GM21737 (cell line): ENCODE measurements around the gene PHF2.

Source experiments
- ATAC-seq: cut with Tn5 transposase; IDR thresholded peaks from one replicate; pipeline ENCODE4 v1.9.1; 2021; ENCODE audit warnings: mild to moderate bottlenecking, moderate library complexity; ENCODE audit not compliant: unreplicated experiment

The PHF2 gene

GRCh38 chr9:93585695-93586094 lies 9.3 kb downstream of the PHF2 start:
- ATAC-seq, result no peak

GRCh38 chr9:93586290-93587057 lies 10.1 kb downstream of the PHF2 start:
- ATAC-seq, result no peak

GRCh38 chr9:93587284-93587650 lies 10.9 kb downstream of the PHF2 start:
- ATAC-seq, result no peak

- ATAC-seq, result no peak
Observed at GRCh38 chr9:93587651-93588347, 11.4 kb downstream of the PHF2 start.

- no peak for ATAC-seq
Observed at GRCh38 chr9:93588641-93589609, 12.5 kb downstream of the PHF2 start.

- no peak for ATAC-seq
Observed at GRCh38 chr9:93589688-93590087, 13.3 kb downstream of the PHF2 start.

GRCh38 chr9:93590609-93591234 lies 14.3 kb downstream of the PHF2 start:
- no peak for ATAC-seq

GRCh38 chr9:93591301-93592007 lies 15.1 kb downstream of the PHF2 start:
- ATAC-seq, result no peak

GRCh38 chr9:93592008-93592642 lies 15.7 kb downstream of the PHF2 start:
- ATAC-seq, result no peak

- no peak for ATAC-seq
Observed at GRCh38 chr9:93592643-93593021, 16.2 kb downstream of the PHF2 start.

GRCh38 chr9:93593144-93593658 lies 16.8 kb downstream of the PHF2 start:
- ATAC-seq, result no peak

GRCh38 chr9:93594041-93594756 lies 17.8 kb downstream of the PHF2 start:
- ATAC-seq, result no peak

GRCh38 chr9:93595461-93595860 lies 19.1 kb downstream of the PHF2 start:
- no peak for ATAC-seq

- no peak for ATAC-seq
Observed at GRCh38 chr9:93595861-93596365, 19.5 kb downstream of the PHF2 start.

- ATAC-seq, result no peak
Observed at GRCh38 chr9:93596399-93596798, 20.0 kb downstream of the PHF2 start.

GRCh38 chr9:93597142-93597706 lies 20.8 kb downstream of the PHF2 start:
- no peak for ATAC-seq

GRCh38 chr9:93597871-93598646 lies 21.7 kb downstream of the PHF2 start:
- no peak for ATAC-seq
